Kidney glomerular epithelial cell (primary cell): ENCODE results near the gene ATG4D.

Source experiments
- DNase-seq: peaks from one replicate; lab custom pipeline; 2025; lab: John Stamatoyannopoulos, UW

ATG4D gene

DNA sequence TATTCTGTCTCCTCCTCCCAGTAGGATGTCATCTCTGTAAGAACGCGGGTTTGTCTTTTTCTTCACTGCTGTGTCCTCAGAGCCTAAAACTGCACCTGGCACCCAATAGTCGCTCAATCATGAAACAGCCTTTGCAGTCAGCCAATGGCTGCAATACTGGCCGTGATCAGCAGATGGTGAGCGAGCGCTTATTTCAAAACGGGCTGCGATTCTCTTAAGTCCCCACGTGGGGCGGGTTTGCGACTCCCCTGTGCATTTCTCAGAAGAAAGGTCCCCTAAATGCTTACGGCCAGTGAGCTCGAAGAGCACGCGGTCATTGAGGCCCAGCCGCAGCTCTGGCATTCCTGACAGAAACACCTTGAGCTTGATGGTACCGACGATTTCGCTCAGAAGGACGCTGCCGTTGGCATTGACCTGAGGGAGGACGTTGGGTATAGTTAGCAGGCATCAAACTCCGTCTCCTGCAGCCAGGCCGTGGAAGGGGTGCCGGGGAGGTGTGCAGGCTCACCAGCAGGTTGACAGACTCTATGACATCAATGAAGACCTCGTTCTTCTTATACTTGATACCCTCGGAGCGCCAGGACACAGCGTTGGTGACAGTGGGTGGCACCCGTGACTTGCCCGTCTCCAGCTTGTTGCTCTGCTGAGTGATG is 37.4 kb downstream of the ATG4D start:
- DNase-seq, result peak; percentile 81

DNA sequence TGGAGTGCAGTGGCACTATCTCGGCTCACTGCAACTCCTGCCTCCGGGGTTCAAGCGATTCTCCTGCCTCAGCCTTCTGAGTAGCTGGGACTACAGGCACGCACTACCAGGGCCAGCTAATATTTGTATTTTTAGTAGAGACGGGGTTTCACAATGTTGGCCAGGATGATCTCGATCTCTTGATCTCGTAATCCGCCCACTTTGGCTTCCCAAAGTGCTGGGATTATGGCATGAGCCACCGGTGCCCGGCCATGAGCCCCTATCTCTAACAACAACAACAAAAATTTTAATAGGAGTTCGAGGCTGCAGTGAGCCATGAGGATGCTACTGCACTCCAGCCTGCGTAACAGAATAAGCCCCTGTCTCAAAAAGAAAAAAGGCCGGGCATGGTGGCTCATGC is 38.4 kb downstream of the ATG4D start:
- no peak for DNase-seq

DNA sequence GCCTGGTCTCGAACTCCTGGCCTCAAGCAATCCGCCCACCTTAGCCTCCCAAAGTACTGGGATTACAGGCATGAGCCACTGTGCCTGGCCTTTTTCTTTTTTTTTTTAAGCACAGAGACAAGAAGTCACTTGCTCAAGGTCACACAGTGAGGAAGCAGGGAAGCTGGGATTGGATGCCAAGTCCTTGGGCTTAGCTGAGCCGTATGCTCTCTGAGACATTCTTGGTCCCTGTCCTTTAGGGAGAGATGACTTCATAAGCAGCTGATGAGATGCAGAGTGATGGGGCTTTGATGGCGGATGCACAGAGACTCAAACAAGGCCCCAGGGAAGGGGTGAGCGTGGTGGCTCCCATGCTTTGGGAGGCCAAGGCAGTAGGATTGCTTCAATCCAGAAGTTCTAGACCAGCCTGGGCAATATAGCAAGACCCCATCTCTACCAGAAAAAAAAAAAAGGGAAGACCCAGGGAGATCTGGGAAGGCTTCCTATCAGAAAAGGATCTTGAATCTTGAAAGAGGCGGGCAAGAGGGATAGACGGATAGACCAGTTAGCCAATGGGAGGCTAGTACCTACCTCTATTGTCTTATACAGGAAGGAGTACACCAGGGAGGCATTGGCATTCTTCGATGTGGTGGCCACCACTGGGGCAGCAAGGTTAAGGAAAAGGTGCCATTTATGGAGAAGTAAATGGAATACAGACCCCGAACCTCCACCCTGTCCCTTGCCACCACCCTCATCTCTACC is 39.5 kb downstream of the ATG4D start:
- no peak for DNase-seq

DNA sequence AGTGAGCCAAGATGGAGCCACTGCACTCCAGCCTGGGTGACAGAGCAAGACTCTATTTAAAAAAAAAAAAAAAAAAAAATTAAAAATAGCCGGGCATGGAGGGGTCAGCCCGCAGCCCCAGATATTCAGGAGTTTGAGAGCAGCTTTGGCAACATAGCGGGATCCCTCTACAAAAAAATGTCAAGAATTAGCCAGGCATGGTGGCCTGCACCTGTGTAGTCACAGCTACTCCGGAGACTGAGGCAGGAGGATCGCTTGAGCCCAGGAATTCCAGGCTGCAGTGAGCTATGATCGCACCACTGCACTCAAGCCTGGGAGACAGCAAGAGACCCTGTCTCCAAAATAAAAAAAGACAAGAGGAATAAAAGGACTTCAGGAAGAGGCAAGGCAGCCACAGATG is 42.7 kb downstream of the ATG4D start:
- no peak for DNase-seq

DNA sequence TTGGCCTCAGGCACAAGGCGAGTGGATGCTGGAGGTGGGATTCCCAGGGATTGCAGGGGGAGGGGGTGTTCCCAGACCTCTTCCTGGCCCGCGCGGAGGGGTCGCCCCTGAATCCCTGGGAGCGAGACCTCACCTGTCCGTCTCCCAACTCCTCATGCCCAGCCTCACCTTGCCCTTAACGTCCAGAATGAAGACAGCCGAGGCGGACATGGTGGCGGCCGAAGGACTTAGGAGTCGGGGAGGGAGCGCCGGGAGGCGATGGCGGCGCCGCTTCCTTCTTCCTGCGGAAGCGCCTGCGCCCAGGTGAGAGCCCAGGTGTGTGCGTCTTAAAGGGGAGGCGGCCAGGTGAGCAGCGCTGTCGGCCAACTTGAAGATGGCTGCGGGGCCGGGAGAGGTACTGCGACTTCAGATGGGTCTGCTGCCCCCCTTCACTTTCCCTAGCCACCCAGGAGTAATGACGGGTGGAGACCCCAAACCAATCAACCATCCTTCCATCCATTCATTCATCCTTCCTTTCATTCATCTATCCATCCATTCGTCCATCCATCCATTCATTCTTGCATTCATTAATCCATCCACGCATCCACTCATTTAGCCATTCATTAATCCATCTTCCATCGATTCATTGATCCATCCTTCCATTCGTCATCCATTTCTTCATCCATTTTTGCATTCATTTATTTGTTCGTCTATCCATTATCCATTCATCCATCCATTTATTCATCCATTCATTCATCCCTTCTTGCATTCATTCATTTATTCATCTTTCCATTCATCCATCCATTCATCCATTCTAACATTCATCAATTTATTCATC is 43.5 kb downstream of the ATG4D start, which contains the start of gene AP1M2:
Gene AP1M2, minus strand, starts transcription at position 291 of the 817 bp plus-strand sequence. Its CDS starts 81 bp downstream, at position 210.
- DNase-seq, result no peak

DNA sequence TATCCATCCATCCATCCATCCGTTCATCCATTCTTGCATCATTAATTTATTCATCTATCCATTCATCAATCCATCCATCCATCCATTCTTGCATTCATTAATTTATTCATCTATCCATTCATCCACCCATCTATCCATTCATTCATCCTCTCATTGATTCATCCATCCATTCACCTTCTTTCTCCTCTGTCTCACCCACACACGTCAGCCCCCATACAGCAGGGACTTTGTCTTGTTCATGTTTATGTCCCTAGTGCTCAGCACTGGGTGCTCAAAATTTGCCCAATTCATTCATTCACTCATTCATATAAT is 44.1 kb downstream of the ATG4D start:
- DNase-seq, result no peak

DNA sequence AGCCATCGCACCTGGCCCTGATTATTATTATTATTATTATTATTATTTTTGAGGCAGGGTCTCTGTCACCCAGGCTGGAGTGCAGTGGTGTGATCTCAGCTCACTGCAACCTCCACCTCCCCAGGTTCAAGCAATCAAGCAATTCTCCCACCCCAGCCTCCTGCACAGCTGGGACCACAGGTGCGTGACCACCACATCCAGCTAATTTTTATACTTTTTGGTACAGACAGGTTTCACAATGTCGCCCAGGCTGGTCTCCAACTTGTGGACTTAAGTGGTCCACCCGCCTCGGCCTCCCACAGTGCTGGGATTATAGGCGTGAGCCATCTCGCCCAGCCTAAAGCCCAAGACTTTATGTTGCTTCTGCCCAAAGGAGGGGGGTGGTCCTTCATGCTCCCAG is 49.4 kb downstream of the ATG4D start:
- DNase-seq, result no peak

DNA sequence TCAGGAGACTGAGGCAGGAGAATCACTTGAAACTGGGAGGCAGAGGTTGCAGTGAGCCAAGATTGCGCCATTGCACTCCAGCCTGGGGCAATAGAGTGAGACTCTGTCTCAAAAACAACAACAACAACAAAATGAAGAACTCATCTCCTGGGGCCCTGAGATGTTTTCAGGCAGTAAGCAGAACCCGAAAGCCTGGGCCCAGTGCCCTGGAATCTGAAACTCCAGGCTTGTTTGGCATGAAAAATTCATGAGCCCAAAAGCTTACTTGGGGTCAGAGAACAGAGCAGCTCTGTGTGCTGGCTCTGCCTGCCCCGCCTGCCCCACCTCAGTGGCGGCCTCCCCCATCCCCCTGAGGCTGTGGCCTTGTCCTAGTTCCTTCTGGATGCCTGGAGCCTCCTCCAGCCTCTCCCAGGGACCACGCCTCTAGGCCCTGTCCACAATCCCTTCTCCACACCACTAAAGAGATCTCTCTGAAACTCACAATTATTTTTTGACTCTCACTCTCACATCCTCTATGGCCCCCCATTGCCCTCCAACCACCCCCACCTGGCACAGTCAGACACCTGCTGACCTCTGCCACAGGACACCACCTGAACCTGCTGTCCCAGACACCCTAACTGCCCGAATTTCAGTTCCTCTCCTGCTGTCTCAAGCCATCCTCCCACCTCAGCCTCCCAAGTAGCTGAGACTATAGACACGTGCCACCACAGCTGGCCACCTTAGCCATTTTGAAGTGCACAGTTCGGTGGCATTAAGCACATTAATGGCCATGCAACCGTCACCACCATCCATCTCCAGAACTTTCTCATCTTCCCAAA is 50.3 kb downstream of the ATG4D start:
- no peak for DNase-seq

DNA sequence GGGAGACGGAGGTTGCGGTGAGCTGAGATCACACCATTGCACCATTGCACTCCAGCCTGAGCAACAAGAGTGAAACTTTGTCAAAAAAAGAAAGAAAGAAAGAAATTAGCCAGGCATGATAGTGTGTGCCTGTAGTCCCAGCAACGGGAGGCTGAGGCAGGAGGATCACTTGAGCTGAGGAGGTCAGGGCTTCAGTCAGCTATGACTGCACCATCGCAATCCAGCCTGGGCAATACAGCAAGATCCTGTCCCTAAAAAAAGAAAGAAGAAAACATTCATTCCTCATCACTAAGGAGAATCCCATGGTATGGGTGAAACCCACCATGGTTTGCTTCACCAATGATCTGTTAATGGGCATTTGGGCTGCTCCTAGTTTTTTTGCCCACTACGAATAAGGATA is 56.4 kb downstream of the ATG4D start:
- no peak for DNase-seq

DNA sequence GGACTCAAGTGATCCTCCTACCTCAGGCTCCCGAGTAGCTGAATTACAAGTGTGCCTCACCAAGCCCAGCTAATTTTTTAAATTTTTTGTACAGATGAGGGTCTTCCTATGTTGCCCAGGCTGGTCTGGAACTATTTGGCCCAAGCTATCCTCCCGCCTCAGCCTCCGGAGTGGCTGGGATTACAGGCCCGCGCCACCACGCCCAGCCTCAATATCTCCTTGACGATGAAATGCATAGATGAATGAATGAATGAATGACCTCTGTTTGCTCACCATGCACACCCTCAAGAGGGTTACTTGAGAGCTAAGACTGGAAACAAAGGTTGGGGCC is 58.3 kb downstream of the ATG4D start:
- DNase-seq, result no peak

DNA sequence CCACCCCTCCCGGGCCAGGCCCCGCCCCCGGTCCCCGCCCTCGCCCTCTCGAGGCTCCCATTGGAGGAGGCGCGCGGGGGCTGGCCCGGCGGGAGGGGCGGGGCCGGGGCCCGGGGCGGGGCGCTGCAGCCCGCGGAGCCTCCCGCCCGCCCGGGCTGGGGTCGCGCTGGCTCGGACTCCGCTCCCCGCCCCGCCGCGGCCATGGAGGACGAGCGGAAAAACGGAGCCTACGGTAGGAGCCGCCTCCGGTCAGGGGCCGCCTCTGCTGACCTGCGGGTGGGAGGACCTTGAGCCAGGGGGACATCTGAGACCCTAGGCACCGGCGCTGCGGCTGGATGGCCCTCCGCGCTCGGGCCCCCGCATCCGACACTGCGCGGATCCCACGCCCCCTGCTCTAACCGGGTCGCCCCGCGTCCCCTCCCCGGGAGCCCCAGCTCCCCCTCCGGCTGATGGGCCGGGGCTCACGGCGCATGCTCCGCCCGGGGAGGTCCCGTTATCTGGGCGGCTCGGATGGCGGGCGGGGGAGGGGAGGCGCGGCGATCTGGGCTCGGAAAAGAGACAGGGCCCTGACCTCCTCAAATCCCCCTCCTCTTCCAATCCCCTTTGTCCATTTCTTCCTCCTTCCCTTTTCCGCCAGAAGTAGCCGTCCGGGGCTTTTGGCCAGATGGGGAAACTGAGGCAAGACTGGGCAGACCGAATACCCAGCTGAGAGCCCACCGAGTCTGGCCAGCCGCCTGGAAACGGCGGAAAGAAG is 58.8 kb downstream of the ATG4D start:
- DNase-seq, result peak; percentile 46
